ACC112 (cell line): ENCODE measurements around the gene MOK.
"Not testable (repeated sequence)": the region's sequence is repeated elsewhere in the genome, so short reads cannot be mapped to it uniquely, and the experiment has no call there.

Source experiments
- H2AFZ ChIP-seq: fragments of 200-600 bp; sonication (generic); one replicate; pipeline ENCODE4 v1.6.0; 2017; ENCODE audit warnings: antibody characterized with exemption, low read length; ENCODE audit not compliant: unreplicated experiment
- H3K27ac ChIP-seq: fragments of 200-600 bp; sonication (generic); 2 replicates; pipeline ENCODE4 v1.5.1; 2014; ENCODE audit warnings: low read depth, mild to moderate bottlenecking, antibody characterized with exemption, low read length, moderate library complexity
- H3K27me3 ChIP-seq: fragments of 200-600 bp; sonication (generic); 2 replicates; pipeline ENCODE4 v1.6.1; 2014; ENCODE audit warnings: mild to moderate bottlenecking, antibody characterized with exemption, low read length, moderate library complexity, mixed read lengths; ENCODE audit not compliant: insufficient read depth
- H3K36me3 ChIP-seq: fragments of 200-600 bp; sonication (generic); 2 replicates; pipeline ENCODE4 v1.6.1; 2016; ENCODE audit warnings: mild to moderate bottlenecking, antibody characterized with exemption, low read length, moderate library complexity, mixed read lengths; ENCODE audit not compliant: insufficient read depth
- H3K4me1 ChIP-seq: fragments of 200-600 bp; sonication (generic); one replicate; pipeline ENCODE4 v1.6.1; 2016; ENCODE audit warnings: low read length, mixed read lengths; ENCODE audit not compliant: insufficient read depth, unreplicated experiment, control insufficient read depth
- H3K4me3 ChIP-seq: fragments of 200-600 bp; sonication (generic); 2 replicates; pipeline ENCODE4 v1.5.1; 2014; ENCODE audit warnings: mild to moderate bottlenecking, low read depth, low read length
- H3K79me2 ChIP-seq: fragments of 200-600 bp; sonication (generic); one replicate; pipeline ENCODE4 v1.6.0; 2016; ENCODE audit warnings: low read length; ENCODE audit not compliant: control insufficient read depth, unreplicated experiment, insufficient read depth

Gene MOK, protein sequence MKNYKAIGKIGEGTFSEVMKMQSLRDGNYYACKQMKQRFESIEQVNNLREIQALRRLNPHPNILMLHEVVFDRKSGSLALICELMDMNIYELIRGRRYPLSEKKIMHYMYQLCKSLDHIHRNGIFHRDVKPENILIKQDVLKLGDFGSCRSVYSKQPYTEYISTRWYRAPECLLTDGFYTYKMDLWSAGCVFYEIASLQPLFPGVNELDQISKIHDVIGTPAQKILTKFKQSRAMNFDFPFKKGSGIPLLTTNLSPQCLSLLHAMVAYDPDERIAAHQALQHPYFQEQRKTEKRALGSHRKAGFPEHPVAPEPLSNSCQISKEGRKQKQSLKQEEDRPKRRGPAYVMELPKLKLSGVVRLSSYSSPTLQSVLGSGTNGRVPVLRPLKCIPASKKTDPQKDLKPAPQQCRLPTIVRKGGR

GRCh38 chr14:102304611-102305506 lies at the start of gene MOK:
Gene MOK, minus strand, starts transcription at chr14:102305164. Its CDS starts 196 bp downstream, at chr14:102304968.
- peak within 1 kb of the TSS; percentile 87 for H3K4me3 ChIP-seq
- H3K36me3 ChIP-seq = no peaks in the 10 kb centered on the region
- H3K27me3 ChIP-seq = no peaks in the 10 kb centered on the region
- H3K4me1 ChIP-seq = peaks cover 12% of the 10 kb centered on the region
- H2AFZ ChIP-seq = peak within 1 kb of the TSS; percentile 64
- H3K79me2 ChIP-seq = peaks cover 37% of the 10 kb centered on the region
- peak within 1 kb of the TSS; percentile 88 for H3K27ac ChIP-seq

DNA sequence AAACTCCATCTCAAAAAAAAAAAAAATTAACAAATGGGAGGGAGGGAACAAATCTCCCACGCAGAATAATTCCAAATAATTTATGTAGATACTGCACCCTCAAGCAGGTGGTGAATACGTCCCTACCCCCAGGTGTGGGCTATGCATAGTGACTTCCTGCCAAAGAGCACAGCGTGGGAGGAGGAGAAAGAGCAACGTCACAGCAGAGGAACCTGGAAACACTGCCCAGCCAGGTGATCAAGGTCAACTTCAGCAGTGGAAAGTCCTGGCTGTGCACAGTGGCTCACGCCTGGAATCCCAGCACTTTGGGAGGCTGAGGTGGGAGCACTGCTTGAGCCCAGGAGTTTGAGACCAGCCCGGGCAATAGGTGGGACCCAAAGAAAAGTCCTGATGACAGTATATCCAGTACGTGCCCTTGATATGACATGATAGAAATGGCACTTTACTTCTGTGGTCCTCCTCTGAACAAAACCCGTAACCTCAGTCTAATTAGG lies 48.2 kb upstream of the MOK start:
- Histone ChIP-seq H2AFZ (no peak overlapping the region), H3K4me1 (no peaks in the 10 kb centered on the region), H3K36me3 (peaks cover 17% of the 10 kb centered on the region), H3K79me2 (no peaks in the 10 kb centered on the region), H3K27me3 (no peaks in the 10 kb centered on the region), H3K27ac (no peak overlapping the region), H3K4me3 (no peak overlapping the region)

DNA sequence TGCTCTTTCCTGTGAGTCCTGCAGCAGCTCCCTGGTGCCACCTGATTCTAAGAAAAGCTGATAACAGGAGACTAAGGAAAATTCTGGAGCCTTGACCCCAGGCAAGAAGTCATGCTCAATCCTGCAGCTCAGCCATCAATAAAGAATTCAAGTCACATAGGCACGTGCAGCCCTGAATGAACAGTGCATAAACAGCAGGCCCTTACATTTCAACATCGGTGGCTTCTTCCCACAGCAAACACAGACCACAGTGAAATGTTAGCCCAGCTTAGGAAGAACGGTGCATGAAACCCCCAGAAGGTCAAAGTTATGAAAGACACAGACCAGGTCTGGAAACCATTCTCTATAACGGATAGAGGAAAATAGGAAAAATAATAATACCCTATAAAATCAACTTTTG lies 47.2 kb upstream of the MOK start:
- H3K27me3 ChIP-seq = no peaks in the 10 kb centered on the region
- H3K36me3 ChIP-seq = peaks cover 21% of the 10 kb centered on the region

GRCh38 chr14:102351593-102351992 lies 46.6 kb upstream of the MOK start:
- not testable (repeated sequence) for H3K4me1 ChIP-seq, H3K27me3 ChIP-seq, H3K4me3 ChIP-seq, H3K27ac ChIP-seq, H2AFZ ChIP-seq, H3K79me2 ChIP-seq
- H3K36me3 ChIP-seq = peaks cover 21% of the 10 kb centered on the region

More for the DNA sequence above, 47.2 kb upstream of the MOK start:
- Histone ChIP-seq H3K27ac (no peak overlapping the region), H2AFZ (no peak overlapping the region), H3K4me1 (no peaks in the 10 kb centered on the region), H3K4me3 (no peak overlapping the region), H3K79me2 (no peaks in the 10 kb centered on the region)

DNA sequence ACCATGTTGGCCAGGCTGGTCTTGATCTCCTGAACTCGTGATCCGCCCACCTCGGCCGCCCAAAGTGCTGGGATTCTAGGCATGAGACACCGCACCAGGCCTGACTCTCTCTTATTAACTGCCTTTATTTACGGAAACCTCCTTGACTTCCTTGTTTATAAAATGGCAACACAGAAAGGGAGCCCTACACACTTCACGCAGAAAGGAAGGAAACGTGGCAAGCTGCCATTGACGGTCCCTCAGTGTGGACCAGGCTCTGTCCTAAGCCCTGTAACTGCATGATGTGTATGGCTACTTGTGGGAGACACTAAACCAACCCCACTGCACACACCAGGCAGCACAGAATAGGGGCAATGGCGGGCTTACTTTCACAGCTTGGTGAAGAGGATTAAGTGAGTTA lies 46.1 kb upstream of the MOK start:
- no peak overlapping the region for H3K4me3 ChIP-seq
- H3K27me3 ChIP-seq = no peaks in the 10 kb centered on the region
- peaks cover 21% of the 10 kb centered on the region for H3K36me3 ChIP-seq
- H3K4me1 ChIP-seq = no peaks in the 10 kb centered on the region
- H3K79me2 ChIP-seq = no peaks in the 10 kb centered on the region
- no peak overlapping the region for H2AFZ ChIP-seq
- H3K27ac ChIP-seq = no peak overlapping the region

GRCh38 chr14:102348376-102348775 lies 43.4 kb upstream of the MOK start:
- H3K4me3 ChIP-seq = no peak overlapping the region
- no peaks in the 10 kb centered on the region for H3K27me3 ChIP-seq
- H3K36me3 ChIP-seq = peaks cover 6% of the 10 kb centered on the region; the same call in 1 of the 2 replicates
- H3K27ac ChIP-seq = no peak overlapping the region
- H3K79me2 ChIP-seq = no peaks in the 10 kb centered on the region
- no peak overlapping the region for H2AFZ ChIP-seq
- H3K4me1 ChIP-seq = no peaks in the 10 kb centered on the region

- Histone ChIP-seq H2AFZ (no peak overlapping the region), H3K4me3 (no peak overlapping the region), H3K4me1 (no peaks in the 10 kb centered on the region), H3K27ac (no peak overlapping the region), H3K79me2 (no peaks in the 10 kb centered on the region), H3K27me3 (no peaks in the 10 kb centered on the region), H3K36me3 (peaks cover 6% of the 10 kb centered on the region; the same call in 1 of the 2 replicates)
These were observed 41.7 kb upstream of the MOK start for GRCh38 chr14:102346645-102347044.

GRCh38 chr14:102345232-102345631 lies 40.3 kb upstream of the MOK start:
- no peaks in the 10 kb centered on the region for H3K27me3 ChIP-seq
- H3K79me2 ChIP-seq = no peaks in the 10 kb centered on the region
- peaks cover 6% of the 10 kb centered on the region; the same call in 1 of the 2 replicates for H3K36me3 ChIP-seq
- H2AFZ ChIP-seq = no peak overlapping the region
- H3K27ac ChIP-seq = no peak overlapping the region
- H3K4me1 ChIP-seq = no peaks in the 10 kb centered on the region
- H3K4me3 ChIP-seq = no peak overlapping the region

DNA sequence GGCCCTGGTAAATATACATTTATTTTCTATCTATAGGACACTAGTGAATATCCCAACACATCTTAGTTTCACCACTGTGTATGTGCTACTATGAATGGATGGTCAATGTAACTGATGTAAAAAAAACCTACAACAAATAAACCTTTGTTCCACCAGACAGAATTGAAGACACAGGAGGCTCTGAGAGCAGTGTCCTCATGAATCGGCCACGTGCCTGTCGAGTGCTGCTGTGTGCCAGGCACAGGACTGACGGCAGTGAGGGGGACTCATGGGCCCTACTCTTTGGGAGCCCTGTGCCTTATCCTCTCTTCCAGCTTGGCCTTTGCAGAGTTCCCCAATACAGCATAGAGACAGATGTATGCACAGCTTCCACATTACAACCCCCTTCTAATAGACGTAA lies 39.5 kb upstream of the MOK start:
- H3K4me1 ChIP-seq = no peaks in the 10 kb centered on the region
- H3K27ac ChIP-seq = no peak overlapping the region
- H3K4me3 ChIP-seq = no peak overlapping the region
- no peaks in the 10 kb centered on the region for H3K27me3 ChIP-seq
- H3K36me3 ChIP-seq = peaks cover 6% of the 10 kb centered on the region; the same call in 1 of the 2 replicates
- no peaks in the 10 kb centered on the region for H3K79me2 ChIP-seq
- H2AFZ ChIP-seq = no peak overlapping the region

DNA sequence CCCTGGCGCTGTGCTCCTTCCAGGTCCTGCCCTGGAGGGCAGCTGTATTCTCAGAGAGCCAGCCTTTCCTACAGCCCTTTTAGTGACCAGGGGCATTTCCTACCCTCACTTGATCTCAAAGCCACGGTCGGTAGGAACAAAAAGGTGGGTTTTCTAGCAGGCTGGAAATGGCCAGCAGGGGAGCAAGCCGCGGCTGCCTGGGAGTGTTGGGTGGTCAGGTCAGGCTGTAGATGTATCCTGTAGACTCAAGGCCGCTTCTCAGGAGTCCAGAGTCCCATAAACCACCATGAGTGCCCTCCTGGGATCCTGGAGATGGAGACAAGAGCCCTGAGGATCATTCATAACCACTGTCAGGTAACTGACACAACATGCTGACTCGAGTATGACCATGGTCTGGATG lies 39.1 kb upstream of the MOK start:
- Histone ChIP-seq H2AFZ (no peak overlapping the region), H3K4me3 (no peak overlapping the region), H3K27me3 (no peaks in the 10 kb centered on the region), H3K36me3 (peaks cover 6% of the 10 kb centered on the region; the same call in 1 of the 2 replicates), H3K27ac (no peak overlapping the region), H3K4me1 (no peaks in the 10 kb centered on the region), H3K79me2 (no peaks in the 10 kb centered on the region)
